DMS79 (cell line): ENCODE data around the gene SBF1.

Experiments used
- DNase-seq: peaks from one replicate; lab custom pipeline; 2025; lab: John Stamatoyannopoulos, UW

SBF1 gene

GRCh38 chr22:50465066-50465930, 9.5 kb downstream of the SBF1 start:
- no peak for DNase-seq

- DNase-seq: no peak
Observed at GRCh38 chr22:50464451-50464850, 10.4 kb downstream of the SBF1 start.

GRCh38 chr22:50463188-50463900, 11.5 kb downstream of the SBF1 start:
- no peak for DNase-seq

GRCh38 chr22:50461979-50462540, 12.8 kb downstream of the SBF1 start:
- DNase-seq: no peak

- no peak for DNase-seq
Observed at GRCh38 chr22:50461536-50461935, 13.3 kb downstream of the SBF1 start.

- DNase-seq: no peak
Observed at GRCh38 chr22:50460938-50461337, 13.9 kb downstream of the SBF1 start.

- DNase-seq: no peak
Observed at GRCh38 chr22:50459496-50460140, 15.2 kb downstream of the SBF1 start.

- no peak for DNase-seq
Observed at GRCh38 chr22:50459016-50459415, 15.8 kb downstream of the SBF1 start.

- DNase-seq: no peak
Observed at GRCh38 chr22:50456466-50457234, 18.2 kb downstream of the SBF1 start.

- DNase-seq: no peak
Observed at GRCh38 chr22:50456026-50456425, 18.8 kb downstream of the SBF1 start.

GRCh38 chr22:50455201-50455600, 19.6 kb downstream of the SBF1 start:
- no peak for DNase-seq

- DNase-seq: no peak
Observed at GRCh38 chr22:50454556-50455075, 20.2 kb downstream of the SBF1 start.

GRCh38 chr22:50452649-50453048, 22.2 kb downstream of the SBF1 start:
- no peak for DNase-seq

- no peak for DNase-seq
Observed at GRCh38 chr22:50447576-50448551, 27.0 kb downstream of the SBF1 start.

GRCh38 chr22:50446708-50447575, 27.9 kb downstream of the SBF1 start:
- DNase-seq: no peak

GRCh38 chr22:50445880-50446707, 28.7 kb downstream of the SBF1 start:
- no peak for DNase-seq

GRCh38 chr22:50445071-50445879, 29.6 kb downstream of the SBF1 start:
- DNase-seq: no peak

GRCh38 chr22:50444663-50445062, 30.2 kb downstream of the SBF1 start:
- no peak for DNase-seq
